GM19395 (cell line): ENCODE results near the gene SUPT7L.
"Not testable (repeated sequence)": the region's sequence is repeated elsewhere in the genome, so short reads cannot be mapped to it uniquely, and the experiment has no call there.

Source experiments
- ATAC-seq: cut with Tn5 transposase; IDR thresholded peaks from one replicate; pipeline ENCODE4 v1.9.1; 2021; ENCODE audit warnings: mild to moderate bottlenecking, moderate library complexity; ENCODE audit not compliant: unreplicated experiment

SUPT7L gene

GRCh38 chr2:27638709-27639108 is 24.7 kb downstream of the SUPT7L start:
- no peak for ATAC-seq

- ATAC-seq = no peak
Observed at GRCh38 chr2:27638037-27638637, 25.3 kb downstream of the SUPT7L start.

GRCh38 chr2:27636766-27637165 is 26.6 kb downstream of the SUPT7L start:
- ATAC-seq = no peak

GRCh38 chr2:27634291-27634690 is 29.1 kb downstream of the SUPT7L start:
- ATAC-seq = no peak

- not testable (repeated sequence) for ATAC-seq
Observed at GRCh38 chr2:27630257-27630656, 33.2 kb downstream of the SUPT7L start.

- peak; percentile 98 for ATAC-seq
Observed at GRCh38 chr2:27628767-27629709, 34.4 kb downstream of the SUPT7L start, which contains the start of the genes CCDC121 and GPN1. Gene CCDC121 (minus strand): TSS chr2:27629012. CDS start chr2:27627799, 1,213 bp downstream. Gene GPN1 (plus strand): TSS chr2:27629050. CDS start chr2:27629059, 9 bp downstream.

GRCh38 chr2:27627963-27628766 is 35.2 kb downstream of the SUPT7L start:
- peak; percentile 44 for ATAC-seq

- ATAC-seq = not testable (repeated sequence)
Observed at GRCh38 chr2:27626921-27627320, 36.5 kb downstream of the SUPT7L start.

- ATAC-seq = not testable (repeated sequence)
Observed at GRCh38 chr2:27626323-27626722, 37.1 kb downstream of the SUPT7L start.

GRCh38 chr2:27624943-27625342 is 38.5 kb downstream of the SUPT7L start:
- no peak for ATAC-seq

- no peak for ATAC-seq
Observed at GRCh38 chr2:27622921-27623384, 40.5 kb downstream of the SUPT7L start.

- ATAC-seq = no peak
Observed at GRCh38 chr2:27621524-27621923, 41.9 kb downstream of the SUPT7L start.

- no peak for ATAC-seq
Observed at GRCh38 chr2:27615316-27615715, 48.1 kb downstream of the SUPT7L start.

- ATAC-seq = no peak
Observed at GRCh38 chr2:27613985-27614384, 49.4 kb downstream of the SUPT7L start.

- ATAC-seq = no peak
Observed at GRCh38 chr2:27606611-27607010, 56.8 kb downstream of the SUPT7L start.
